Measurements from ENCODE around the gene CCBE1.
"Not testable (repeated sequence)": the region's sequence is repeated elsewhere in the genome, so short reads cannot be mapped to it uniquely, and the experiment has no call there.

Gene CCBE1

GRCh38 chr18:59650266-59650820, 46.9 kb downstream of the CCBE1 start:
- no peak for DNase-seq

DNA sequence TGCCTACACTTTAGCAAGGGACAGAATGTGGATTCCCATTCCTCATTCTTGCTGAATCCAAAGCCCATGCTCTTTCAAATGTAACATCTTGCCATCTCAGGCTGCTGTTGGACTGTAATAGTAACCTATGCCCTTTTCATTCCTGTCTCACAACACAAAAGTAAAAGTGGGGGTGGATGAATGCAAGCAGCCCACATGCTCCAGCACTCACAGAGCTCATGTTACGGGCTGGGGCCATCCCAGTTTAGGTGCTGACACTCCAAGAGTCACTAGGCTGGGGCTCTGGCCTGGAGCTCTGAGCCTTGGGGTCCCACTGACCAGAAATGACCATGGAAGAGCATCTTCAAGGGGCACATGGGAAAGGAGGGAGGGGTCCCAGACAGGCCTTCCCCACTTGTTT, 47.6 kb downstream of the CCBE1 start:
- DNase-seq: no peak

- DNase-seq: not testable (repeated sequence)
Observed at GRCh38 chr18:59648469-59648868, 48.8 kb downstream of the CCBE1 start.

GRCh38 chr18:59646963-59647307, 50.3 kb downstream of the CCBE1 start:
- no peak for DNase-seq

- DNase-seq: no peak
Observed at GRCh38 chr18:59646228-59646962, 50.8 kb downstream of the CCBE1 start.

DNA sequence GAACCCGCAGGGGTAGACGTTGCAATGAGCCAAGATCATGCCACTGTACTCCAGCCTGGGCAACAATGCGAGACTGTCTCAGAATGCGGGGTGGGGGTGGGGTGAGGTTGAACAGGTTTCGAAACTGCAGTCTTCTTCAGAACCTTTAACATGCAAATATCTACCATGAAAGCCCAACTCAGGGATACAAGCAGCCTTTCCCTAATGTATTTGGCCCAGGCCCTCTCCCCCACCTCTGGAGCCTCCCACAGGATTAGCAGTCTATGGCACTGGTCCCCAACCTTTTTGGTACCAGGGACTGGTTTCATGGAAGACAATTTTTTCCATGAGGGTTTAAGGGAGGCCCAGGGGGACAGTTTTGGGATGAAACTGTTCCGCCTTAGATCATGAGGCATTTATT, 53.5 kb downstream of the CCBE1 start:
- no peak for DNase-seq

DNA sequence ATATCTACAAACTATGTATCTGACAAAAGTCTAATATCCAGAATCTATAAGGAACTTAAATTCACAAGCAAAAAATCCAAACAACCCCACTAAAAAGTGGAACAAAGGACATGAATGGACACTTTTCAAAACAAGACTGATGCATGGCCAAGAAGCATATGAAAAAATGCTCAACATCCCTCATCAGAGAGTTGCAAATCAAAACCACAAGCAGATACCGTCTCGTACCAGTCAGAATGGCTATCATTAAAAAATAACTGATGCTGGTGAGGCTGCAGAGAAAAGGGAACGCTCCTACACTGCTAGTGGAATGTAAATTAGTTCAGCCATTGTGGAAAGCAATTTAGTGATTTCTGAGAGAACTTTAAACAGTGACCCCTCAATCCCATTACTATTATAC, 56.5 kb downstream of the CCBE1 start:
- no peak for DNase-seq

GRCh38 chr18:59639821-59640220, 57.4 kb downstream of the CCBE1 start:
- no peak for DNase-seq

DNA sequence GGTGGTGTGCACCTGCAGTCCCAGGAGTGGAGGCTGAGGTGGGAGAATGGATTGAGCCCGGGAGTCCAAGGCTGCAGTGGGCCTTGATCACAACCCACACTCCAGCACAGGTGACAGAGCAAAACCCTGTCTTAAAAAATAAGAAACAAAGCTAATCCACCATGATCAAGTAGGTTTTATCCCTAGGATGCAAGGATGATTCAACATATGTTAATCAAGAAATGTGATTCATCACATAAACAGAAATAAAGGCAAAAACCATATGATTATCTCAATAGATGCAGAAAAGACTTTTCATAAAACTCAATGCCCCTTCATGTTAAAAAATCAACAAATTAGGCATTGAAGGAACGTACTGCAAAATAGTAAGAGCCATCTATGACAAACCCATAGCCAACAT, 58.1 kb downstream of the CCBE1 start:
- no peak for DNase-seq

- DNase-seq: no peak
Observed at GRCh38 chr18:59633961-59634485, 63.2 kb downstream of the CCBE1 start.

- no peak for DNase-seq
Observed at GRCh38 chr18:59633317-59633716, 63.9 kb downstream of the CCBE1 start.

- no peak for DNase-seq
Observed at GRCh38 chr18:59631583-59632181, 65.5 kb downstream of the CCBE1 start.

DNA sequence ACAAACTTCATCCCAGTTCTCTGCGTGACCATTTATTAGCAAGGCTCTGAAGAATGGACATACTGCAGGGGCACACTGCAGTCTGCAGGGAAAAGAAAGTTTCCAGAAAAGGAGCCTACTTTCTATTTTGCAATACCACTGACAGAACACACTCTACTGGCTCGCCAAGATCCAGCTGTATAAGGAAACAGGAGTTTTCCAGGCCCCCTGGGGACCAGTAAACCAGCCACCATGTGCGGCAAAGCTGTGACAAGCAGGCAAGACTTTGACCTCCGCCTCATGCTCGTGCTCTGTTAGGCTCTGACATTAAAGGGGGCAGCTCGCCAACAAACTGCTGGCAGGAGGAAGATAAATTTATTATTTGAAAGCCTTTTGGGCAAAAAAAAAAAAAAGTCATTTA, 67.3 kb downstream of the CCBE1 start:
- DNase-seq: no peak

DNA sequence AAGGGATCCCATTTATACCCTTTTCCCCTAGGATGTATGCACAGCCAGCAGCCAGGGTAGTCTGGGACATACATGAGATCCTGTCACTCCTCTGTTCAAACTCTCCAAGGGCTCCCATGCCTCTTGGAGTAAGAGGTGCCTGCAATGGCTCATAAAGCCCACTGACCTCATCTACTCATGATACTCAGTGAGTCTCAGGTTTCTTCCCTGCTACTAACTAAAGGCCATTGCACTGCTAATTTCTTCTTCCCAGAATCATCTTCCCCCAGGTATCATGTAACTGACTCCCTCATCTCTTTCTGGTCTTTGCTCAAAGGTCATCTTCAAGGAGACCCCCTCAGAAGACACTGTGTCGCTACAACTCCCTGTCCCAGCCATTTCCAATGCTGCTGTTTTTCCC, 68.2 kb downstream of the CCBE1 start:
- DNase-seq: no peak

DNA sequence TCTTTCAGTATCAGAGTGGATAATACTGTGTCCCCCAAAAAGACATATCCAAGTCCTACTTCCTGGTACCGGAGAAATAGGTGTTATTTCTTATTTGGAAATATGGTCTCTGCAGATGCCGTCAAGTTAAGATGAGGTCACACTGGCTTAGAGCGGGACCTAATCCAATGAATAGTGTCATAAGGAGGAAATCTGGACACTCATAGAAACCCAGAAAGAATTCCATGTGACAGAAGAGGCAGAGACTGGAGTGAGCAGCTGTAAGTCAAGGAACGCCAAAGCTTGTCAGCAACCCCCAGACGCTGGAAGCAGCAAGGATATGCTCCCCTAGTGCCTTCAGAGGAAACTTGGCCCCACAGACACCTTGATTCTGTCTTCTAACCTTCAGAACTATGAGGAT, 69.8 kb downstream of the CCBE1 start:
- no peak for DNase-seq

DNA sequence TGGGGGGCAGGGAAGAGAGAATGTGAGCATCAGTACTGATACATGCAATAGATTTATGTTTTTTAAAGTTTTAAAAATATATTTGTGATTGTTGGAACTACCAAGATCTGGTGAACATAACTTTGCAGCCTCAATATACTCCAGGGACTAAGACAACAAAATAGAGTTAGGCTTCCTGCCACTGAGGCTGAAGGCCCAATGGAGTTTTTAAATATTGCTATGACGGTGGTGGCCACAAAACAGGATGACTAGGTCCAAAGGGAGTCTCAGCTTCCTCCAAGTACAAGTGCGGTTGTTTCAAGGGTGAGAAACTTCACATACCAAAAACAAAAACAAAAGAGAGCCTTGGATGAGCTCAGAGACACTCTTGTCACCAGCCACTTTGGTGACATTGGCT, 72.9 kb downstream of the CCBE1 start:
- DNase-seq: no peak

DNA sequence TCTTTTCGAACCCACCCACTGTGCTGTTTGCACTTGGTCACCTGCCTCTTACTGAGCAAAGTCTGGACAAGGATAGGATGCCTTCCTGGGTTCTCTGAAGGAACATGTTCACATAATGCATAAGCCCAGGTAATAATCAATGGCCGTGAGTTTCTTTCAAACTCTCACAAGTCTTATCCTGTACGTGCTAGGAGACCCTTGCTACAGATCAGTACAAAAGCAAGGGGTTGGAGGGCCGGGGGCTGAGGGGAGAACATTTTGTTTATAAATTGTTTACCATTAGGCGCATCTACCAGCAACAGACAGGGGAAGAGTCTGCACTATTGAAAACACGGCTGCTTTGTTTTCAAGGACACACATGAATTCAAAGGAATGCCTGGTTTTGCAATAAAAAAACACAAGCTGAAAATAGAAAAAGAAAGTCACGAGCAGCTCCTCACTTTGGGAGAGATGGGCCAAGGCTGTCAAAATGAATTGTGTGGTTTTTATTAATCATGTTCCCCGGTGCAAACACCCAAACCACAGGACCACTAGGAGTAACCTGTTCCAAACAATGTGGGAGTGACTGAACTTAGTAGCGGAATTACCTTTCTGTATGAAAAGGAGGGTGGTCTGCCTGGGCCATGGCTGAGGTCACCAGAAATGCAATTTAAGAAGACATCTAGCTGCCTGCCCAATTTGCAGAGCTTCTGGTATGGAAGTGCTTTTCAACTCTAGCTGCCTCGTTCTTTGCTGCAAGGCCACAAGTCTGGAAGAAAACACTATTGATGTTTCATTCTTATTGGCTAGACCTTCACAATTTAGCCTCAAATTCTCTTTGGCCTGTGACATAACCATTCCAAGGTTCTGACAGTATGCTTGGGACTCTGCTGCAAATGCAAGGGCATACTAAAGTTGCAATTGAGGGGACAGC, 73.5 kb downstream of the CCBE1 start:
- DNase-seq: no peak

DNA sequence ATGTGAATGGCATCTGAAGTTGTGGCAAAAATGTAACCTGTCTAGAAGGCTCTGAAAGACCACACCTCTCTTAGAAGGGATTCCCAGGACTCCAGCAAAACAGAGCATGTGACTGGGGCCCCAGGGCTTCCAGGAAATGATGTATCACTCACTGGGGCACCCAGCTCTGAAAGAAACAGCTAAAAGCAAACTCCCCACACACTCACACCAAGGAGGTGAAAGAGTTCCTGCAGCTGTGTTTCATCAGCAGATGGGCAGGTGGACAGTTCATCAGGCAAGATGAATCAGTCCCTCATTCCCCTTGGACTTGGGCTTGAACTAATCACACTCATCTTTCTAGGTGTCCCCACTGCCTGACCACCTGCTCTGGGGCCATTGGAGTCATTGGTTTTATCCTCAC, 76.2 kb downstream of the CCBE1 start:
- DNase-seq: no peak

- no peak for DNase-seq
Observed at GRCh38 chr18:59620381-59620780, 76.8 kb downstream of the CCBE1 start.

DNA sequence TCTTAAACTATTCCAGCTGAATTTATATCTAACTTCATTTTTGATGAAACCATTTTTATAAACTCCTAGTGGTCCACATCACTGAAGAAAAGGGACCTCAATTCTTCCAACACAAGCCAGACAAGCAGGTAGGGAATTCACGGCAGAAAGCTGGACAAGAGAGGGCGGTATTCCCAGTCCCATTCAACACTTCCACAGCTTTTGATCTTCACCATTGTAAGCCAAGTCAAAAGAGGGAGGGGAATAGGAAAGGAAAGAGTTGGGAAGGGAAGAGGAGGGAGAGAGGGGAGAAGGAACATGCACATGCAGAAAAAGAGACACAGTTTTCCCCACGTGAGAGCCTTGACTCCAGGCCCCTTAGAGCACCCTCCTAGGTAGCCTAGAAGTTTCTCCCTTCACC, 77.4 kb downstream of the CCBE1 start:
- no peak for DNase-seq

DNA sequence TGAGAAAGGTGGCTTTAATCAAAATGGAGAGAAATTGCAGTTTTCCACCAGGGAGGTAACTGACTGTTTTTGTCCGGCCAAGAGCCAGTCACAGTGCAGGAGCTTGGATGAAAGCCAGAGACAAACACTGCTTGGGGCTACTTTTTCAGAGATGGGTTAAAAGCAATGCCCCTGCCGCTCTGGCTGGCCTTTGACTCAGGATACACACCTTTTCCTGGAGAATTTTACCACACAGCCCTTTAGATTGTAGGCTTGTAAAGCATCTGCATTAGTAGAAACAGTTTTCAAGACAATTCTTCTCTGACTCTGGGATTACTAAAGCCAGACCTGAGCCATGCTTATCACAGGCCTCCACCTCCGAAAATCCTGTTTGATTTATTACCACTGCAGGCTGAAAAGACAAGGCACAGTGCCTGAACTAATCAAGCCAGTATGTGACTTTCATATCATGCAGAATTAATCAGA, 79.7 kb downstream of the CCBE1 start:
- no peak for DNase-seq

DNA sequence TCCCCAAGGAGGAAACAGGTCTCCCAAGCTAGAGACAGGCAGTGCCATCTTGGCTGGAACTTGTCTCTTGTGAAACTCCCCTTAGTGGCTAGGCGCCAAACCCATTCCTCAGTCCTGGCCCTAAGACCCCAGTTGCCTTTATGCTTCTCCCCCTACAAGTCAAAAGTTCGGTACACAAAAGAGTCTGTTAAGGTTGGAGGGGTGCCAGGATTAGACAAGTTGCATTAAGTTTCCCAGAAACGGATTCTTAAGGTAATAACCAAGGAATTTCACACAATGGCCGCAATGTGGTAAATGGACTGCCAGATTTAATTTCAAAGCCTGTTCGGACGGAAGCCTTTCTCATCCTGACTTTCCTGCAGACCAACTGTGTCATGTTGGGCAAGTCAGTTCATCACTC, 80.7 kb downstream of the CCBE1 start:
- no peak for DNase-seq

- no peak for DNase-seq
Observed at GRCh38 chr18:59613903-59614302, 83.3 kb downstream of the CCBE1 start.

Measured in T1000 (cell line).